Aortic smooth muscle cell (primary cell): ENCODE data around the gene EPM2A. TPM values are rescaled to one million over a fixed set of nuclear protein-coding genes. Genes with fewer than 3 reads are reported as not detected.

Experiments used
- total RNA-seq: library from RNA; depleted of rRNA; stranded (reverse); fragments of >200 nt; gene quantifications from 2 replicates; pipeline ENCODE4 v1.2.3, GENCODE V29; 2014

EPM2A gene
- total RNA-seq: 6.2 and 7.0 TPM in 2 replicates

GRCh38 chr6:145735356-145736165 is at the start of gene EPM2A:
EPM2A (minus strand) TSS chr6:145735520; CDS start chr6:145735498, 22 bp downstream.

Other genes with a start within 250 kb of the EPM2A start
- 19.0 and 19.8 TPM in 2 replicates for gene FBXO30, start 79.3 kb upstream of the EPM2A start, total RNA-seq
- gene SHPRH, start 228.8 kb upstream of the EPM2A start, total RNA-seq: 14.4 and 16.2 TPM in 2 replicates